Measurements from ENCODE around the gene PTX4. TPM values are rescaled to one million over a fixed set of nuclear protein-coding genes. Genes with fewer than 3 reads are reported as not detected.

Gene PTX4
- total and polyA plus RNA-seq, 2 donors (not counting 3 experiments of a cell fraction or from before 2014, with no cell fraction given) = 0.31 TPM; not detected in 1

DNA sequence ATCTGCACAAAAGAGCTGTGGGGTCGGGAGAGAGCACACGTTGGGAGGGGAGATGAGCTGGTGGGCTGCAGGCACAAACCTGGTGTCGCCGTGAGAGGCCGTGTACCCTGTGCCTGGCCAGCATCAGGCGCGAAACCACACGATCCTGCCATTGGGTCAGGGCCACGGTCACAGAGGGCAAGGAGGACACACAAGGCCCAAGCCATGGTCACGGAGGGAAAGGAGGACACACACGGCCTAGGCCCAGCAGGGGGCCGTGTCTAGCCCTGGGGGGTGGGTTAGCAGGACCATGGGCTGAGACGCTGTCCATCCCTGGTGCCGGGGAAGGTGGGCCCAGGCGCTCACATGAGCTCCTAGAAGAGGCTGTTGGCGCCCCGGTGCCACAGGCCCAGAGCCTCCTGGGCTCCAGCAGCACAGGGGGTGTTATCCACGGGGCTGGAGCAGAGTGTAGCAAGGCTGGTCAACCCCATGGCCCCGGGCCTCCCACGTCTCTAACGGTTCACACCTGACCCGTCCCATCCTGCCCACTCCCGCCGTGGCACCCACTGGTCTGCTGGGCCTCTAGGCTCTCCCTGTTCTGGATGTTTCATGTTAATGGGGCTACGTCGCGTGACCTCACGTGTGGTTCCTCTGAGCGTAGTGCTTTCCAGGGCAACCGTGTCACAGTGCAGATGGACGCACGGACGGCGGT is 36.9 kb downstream of the PTX4 start:
- CTCF ChIA-PET = no interaction called here
- H2AFZ ChIP-seq (ENCODE audit: low read depth, low read length) = no peak overlapping the region
- H3K79me2 ChIP-seq (ENCODE audit: control insufficient read depth, insufficient read depth, low read length) = no peaks in the 10 kb centered on the region
- intact Hi-C loops (cut with micrococcal nuclease) = no loop called here
- H3K27ac ChIP-seq (ENCODE audit: insufficient read depth, low read depth, low read length) = no peak overlapping the region
- POLR2A ChIA-PET = no interaction called here
- no peak for FAIRE-seq
- no peak overlapping the region for H3K4me3 ChIP-seq (replicated peaks in 1 of 3; ENCODE audit: insufficient read depth in 1 of 3, low read depth in 1 of 3, low read length in 3 of 3)
- H3K4me1 ChIP-seq (ENCODE audit: control insufficient read depth, extremely low read depth, insufficient read depth, low read length) = no peaks in the 10 kb centered on the region
- H4K20me1 ChIP-seq (replicated peaks; ENCODE audit: control insufficient read depth, extremely low read depth, insufficient read depth, low read length) = no peaks in the 10 kb centered on the region
- no peak for DNase-seq (ENCODE audit: low read depth, low spot score)
- peaks cover 0 to 48% of the 10 kb centered on the region in 2 experiments for H3K36me3 ChIP-seq (ENCODE audit: control insufficient read depth in 2 of 2, extremely low read depth in 1 of 2, insufficient read depth in 2 of 2, low read length in 2 of 2)
- dilution Hi-C loops (cut with MboI; ENCODE audit: extremely low pct_ligation_motif_present, low sequenced_read_pairs) = no loop called here
- no peak overlapping the region for H3K4me2 ChIP-seq (ENCODE audit: insufficient read depth, low read length)
- no peaks in the 10 kb centered on the region for H3K27me3 ChIP-seq (ENCODE audit: control insufficient read depth in 2 of 2, insufficient read depth in 2 of 2, low read length in 2 of 2)
- H3K9ac ChIP-seq (replicated peaks; ENCODE audit: extremely low read depth, insufficient read depth, low read length) = no peak overlapping the region
- no peaks in the 10 kb centered on the region for H3K9me1 ChIP-seq (replicated peaks; ENCODE audit: control insufficient read depth, extremely low read depth, insufficient read depth, low read length)
- no peaks in the 10 kb centered on the region for H3K9me3 ChIP-seq (replicated peaks; ENCODE audit: control insufficient read depth, insufficient read depth, low read length)
- no TSS peak for BruUV-seq (replicated peaks)
- no peak for TF ChIP-seq JUN (IDR thresholded peaks at IDR 0.05; ENCODE audit: borderline replicate concordance, insufficient read depth, insufficient read length, low read depth)
- TF ChIP-seq EZH2 (IDR thresholded peaks at IDR 0.05; ENCODE audit: borderline replicate concordance, low read depth, low read length, severe bottlenecking) = no peak
- TF ChIP-seq, protein P1, sequence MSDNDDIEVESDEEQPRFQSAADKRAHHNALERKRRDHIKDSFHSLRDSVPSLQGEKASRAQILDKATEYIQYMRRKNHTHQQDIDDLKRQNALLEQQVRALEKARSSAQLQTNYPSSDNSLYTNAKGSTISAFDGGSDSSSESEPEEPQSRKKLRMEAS (IDR thresholded peaks at IDR 0.05; ENCODE audit: insufficient read depth, insufficient read length) = no peak
- TF ChIP-seq POLR2AphosphoS5 (IDR thresholded peaks at IDR 0.05; ENCODE audit: insufficient read depth, low read depth, low read length) = no peak
- TF ChIP-seq, protein P2, sequence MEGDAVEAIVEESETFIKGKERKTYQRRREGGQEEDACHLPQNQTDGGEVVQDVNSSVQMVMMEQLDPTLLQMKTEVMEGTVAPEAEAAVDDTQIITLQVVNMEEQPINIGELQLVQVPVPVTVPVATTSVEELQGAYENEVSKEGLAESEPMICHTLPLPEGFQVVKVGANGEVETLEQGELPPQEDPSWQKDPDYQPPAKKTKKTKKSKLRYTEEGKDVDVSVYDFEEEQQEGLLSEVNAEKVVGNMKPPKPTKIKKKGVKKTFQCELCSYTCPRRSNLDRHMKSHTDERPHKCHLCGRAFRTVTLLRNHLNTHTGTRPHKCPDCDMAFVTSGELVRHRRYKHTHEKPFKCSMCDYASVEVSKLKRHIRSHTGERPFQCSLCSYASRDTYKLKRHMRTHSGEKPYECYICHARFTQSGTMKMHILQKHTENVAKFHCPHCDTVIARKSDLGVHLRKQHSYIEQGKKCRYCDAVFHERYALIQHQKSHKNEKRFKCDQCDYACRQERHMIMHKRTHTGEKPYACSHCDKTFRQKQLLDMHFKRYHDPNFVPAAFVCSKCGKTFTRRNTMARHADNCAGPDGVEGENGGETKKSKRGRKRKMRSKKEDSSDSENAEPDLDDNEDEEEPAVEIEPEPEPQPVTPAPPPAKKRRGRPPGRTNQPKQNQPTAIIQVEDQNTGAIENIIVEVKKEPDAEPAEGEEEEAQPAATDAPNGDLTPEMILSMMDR (IDR thresholded peaks at IDR 0.05; ENCODE audit: extremely low read depth in 1 of 2, insufficient read depth in 1 of 2, low read depth in 1 of 2, low read length in 2 of 2) = no peak
- no peak for TF ChIP-seq FOS (IDR thresholded peaks at IDR 0.05; ENCODE audit: borderline replicate concordance, insufficient read depth, low read length)
- TF ChIP-seq MYC (IDR thresholded peaks at IDR 0.05; ENCODE audit: low read depth, low read length) = no peak
- TF ChIP-seq GATA2 (IDR thresholded peaks at IDR 0.05; ENCODE audit: insufficient read depth, insufficient read length, low read depth, low read length) = no peak
- no peak for TF ChIP-seq POLR2A (IDR thresholded peaks at IDR 0.05; ENCODE audit: low read depth, low read length)

Measured in endothelial cell of umbilical vein (primary cell).